H9 (cell line): ENCODE data around the gene KCNJ13. TPM values are rescaled to one million over a fixed set of nuclear protein-coding genes. Genes with fewer than 3 reads are reported as not detected.
A peak's percentile ranks its signal among the peaks of the same experiment; 100 is the strongest.

Source experiments
- DNase-seq: peaks from one replicate; pipeline ENCODE4 v3.0.0-alpha.2; 2017
- H2AFZ ChIP-seq: one replicate; pipeline ENCODE4 v1.6.1; 2013; ENCODE audit warnings: mild to moderate bottlenecking, low read length, control low read depth, moderate library complexity
- H2AK5ac ChIP-seq: 2 replicates; pipeline ENCODE4 v1.6.1; 2013; ENCODE audit warnings: low read length, control low read depth, mixed read lengths; ENCODE audit not compliant: insufficient read length
- H2BK120ac ChIP-seq: one replicate; pipeline ENCODE4 v1.6.1; 2013; ENCODE audit warnings: low read depth, mild to moderate bottlenecking, low read length, control low read depth, inconsistent platforms; ENCODE audit not compliant: poor library complexity, severe bottlenecking
- H2BK12ac ChIP-seq: 2 replicates; pipeline ENCODE4 v1.6.1; 2013; ENCODE audit warnings: low read length, control low read depth, mixed read lengths, low read depth; ENCODE audit not compliant: insufficient read length
- H2BK15ac ChIP-seq: 2 replicates; pipeline ENCODE4 v1.6.1; 2013; ENCODE audit warnings: low read depth, low read length, control low read depth
- H2BK20ac ChIP-seq: one replicate; pipeline ENCODE4 v1.6.1; 2013; ENCODE audit warnings: low read depth, mild to moderate bottlenecking, low read length, control low read depth, inconsistent platforms; ENCODE audit not compliant: poor library complexity, severe bottlenecking
- H2BK5ac ChIP-seq: 2 replicates; pipeline ENCODE4 v1.6.1; 2013; ENCODE audit warnings: low read length, control low read depth, mixed read lengths; ENCODE audit not compliant: insufficient read length
- H3K14ac ChIP-seq: 2 replicates; pipeline ENCODE4 v1.6.1; 2013; ENCODE audit warnings: low read length, control low read depth; ENCODE audit not compliant: insufficient read depth
- H3K18ac ChIP-seq: 2 replicates; pipeline ENCODE4 v1.6.1; 2013; ENCODE audit warnings: low read depth, mild to moderate bottlenecking, mixed read lengths, low read length, control low read depth; ENCODE audit not compliant: insufficient read length
- H3K23ac ChIP-seq: 2 replicates; pipeline ENCODE4 v1.6.1; 2013; ENCODE audit warnings: low read length, control low read depth, mixed read lengths, low read depth; ENCODE audit not compliant: insufficient read length
- H3K23me2 ChIP-seq: 2 replicates; pipeline ENCODE4 v1.6.1; 2013; ENCODE audit warnings: low read depth, mild to moderate bottlenecking, mixed read lengths, low read length, control low read depth; ENCODE audit not compliant: insufficient read length, poor library complexity, severe bottlenecking
- H3K27ac ChIP-seq: 2 replicates; pipeline ENCODE4 v1.5.1; 2013; ENCODE audit warnings: low read length, control low read depth, mixed read lengths, low read depth; ENCODE audit not compliant: insufficient read length
- H3K27me3 ChIP-seq: 2 replicates; pipeline ENCODE4 v1.6.1; 2013; ENCODE audit warnings: low read length, control low read depth, inconsistent platforms; ENCODE audit not compliant: insufficient read depth
- H3K4ac ChIP-seq: 2 replicates; pipeline ENCODE4 v1.6.1; 2013; ENCODE audit warnings: low read depth, mild to moderate bottlenecking, control low read depth, inconsistent platforms, low read length, moderate library complexity
- H3K4me1 ChIP-seq: 2 replicates; pipeline ENCODE4 v1.6.1; 2013; ENCODE audit warnings: low read length, control low read depth, inconsistent platforms; ENCODE audit not compliant: insufficient read depth
- H3K4me2 ChIP-seq: 2 replicates; pipeline ENCODE4 v1.6.1; 2013; ENCODE audit warnings: low read length, control low read depth, mixed read lengths; ENCODE audit not compliant: insufficient read length, insufficient read depth
- H3K56ac ChIP-seq: 2 replicates; pipeline ENCODE4 v1.6.1; 2013; ENCODE audit warnings: low read depth, mild to moderate bottlenecking, mixed read lengths, low read length, control low read depth; ENCODE audit not compliant: insufficient read length
- H3K79me1 ChIP-seq: 2 replicates; pipeline ENCODE4 v1.6.1; 2013; ENCODE audit warnings: low read depth, mild to moderate bottlenecking, moderate library complexity, low read length, control low read depth, inconsistent platforms; ENCODE audit not compliant: insufficient read depth, poor library complexity, severe bottlenecking
- H3K79me2 ChIP-seq: 2 replicates; pipeline ENCODE4 v1.6.1; 2013; ENCODE audit warnings: low read length, control low read depth, inconsistent platforms; ENCODE audit not compliant: insufficient read depth
- H3K9ac ChIP-seq: 2 replicates; pipeline ENCODE4 v1.6.1; 2013; ENCODE audit warnings: low read length, control low read depth, mixed read lengths; ENCODE audit not compliant: insufficient read length; ENCODE audit errors: extremely low read depth
- H3K9me3 ChIP-seq: one replicate; pipeline ENCODE4 v1.6.1; 2013; ENCODE audit warnings: low read depth, low read length, inconsistent platforms; ENCODE audit not compliant: control insufficient read depth
- H3T11ph ChIP-seq: one replicate; pipeline ENCODE4 v1.6.1; 2013; ENCODE audit warnings: mild to moderate bottlenecking, low read length, control low read depth, inconsistent platforms
- H4K20me1 ChIP-seq: one replicate; pipeline ENCODE4 v1.6.1; 2013; ENCODE audit not compliant: control insufficient read depth, insufficient read length, insufficient read depth
- H4K5ac ChIP-seq: 2 replicates; pipeline ENCODE4 v1.6.1; 2013; ENCODE audit warnings: low read depth, mild to moderate bottlenecking, mixed read lengths, low read length, control low read depth; ENCODE audit not compliant: insufficient read length
- H4K8ac ChIP-seq: replicated peaks from 2 replicates; pipeline ENCODE4 v1.6.1; 2013; ENCODE audit warnings: low read length, control low read depth, mixed read lengths, low read depth; ENCODE audit not compliant: insufficient read length
- H4K91ac ChIP-seq: 2 replicates; pipeline ENCODE4 v1.6.1; 2013; ENCODE audit warnings: low read depth, mild to moderate bottlenecking, moderate library complexity, mixed read lengths, low read length, control low read depth; ENCODE audit not compliant: insufficient read length
- H3K27ac Mint-ChIP-seq, 3 experiments: 2 replicates in 2 of 3; 3 replicates in 1 of 3; pipeline ENCODE4 v1.8.0; 2020 to 2021; ENCODE audit warnings: mixed read lengths in 3 of 3, mild to moderate bottlenecking in 1 of 3, moderate library complexity in 1 of 3
- H3K27me3 Mint-ChIP-seq: 2 replicates; pipeline ENCODE4 v1.8.0; 2021; ENCODE audit warnings: low read depth, mild to moderate bottlenecking, moderate library complexity, mixed read lengths
- H3K36me3 Mint-ChIP-seq, 3 experiments: 2 replicates in 2 of 3; 3 replicates in 1 of 3; pipeline ENCODE4 v1.8.0; 2020 to 2021; ENCODE audit warnings: low read depth in 3 of 3, mixed read lengths in 3 of 3; ENCODE audit not compliant: insufficient read depth in 1 of 3
- H3K4me1 Mint-ChIP-seq, 2 experiments: 2 replicates each; pipeline ENCODE4 v1.8.0; 2020; ENCODE audit warnings: mixed read lengths in 2 of 2
- H3K4me3 Mint-ChIP-seq, 2 experiments: 2 replicates in 1 of 2; 3 replicates in 1 of 2; pipeline ENCODE4 v1.8.0; 2020 to 2021; ENCODE audit warnings: mild to moderate bottlenecking in 2 of 2, mixed read lengths in 2 of 2, moderate library complexity in 1 of 2
- H3K9me3 Mint-ChIP-seq, 2 experiments: 2 replicates in 1 of 2; 3 replicates in 1 of 2; pipeline ENCODE4 v1.8.0; 2020; ENCODE audit warnings: mild to moderate bottlenecking in 2 of 2, mixed read lengths in 2 of 2, moderate library complexity in 1 of 2
- CTCF ChIP-seq: fragments of 200-600 bp; sonication (generic); conservative IDR thresholded peaks from 3 replicates; pipeline ENCODE4 v1.8.0; 2021; ENCODE audit warnings: antibody characterized with exemption, mild to moderate bottlenecking
- WGBS: extraction: QIAGEN DNeasy Blood & Tissue Kit; methylation state at CpG from one replicate; pipeline ENCODE4 v1.1.7; 2013; ENCODE audit warnings: missing lambda C conversion rate, low lambda C conversion rate, mixed read lengths; ENCODE audit not compliant: insufficient read length; ENCODE audit errors: extremely low coverage; 5-methylcytosine and 5-hydroxymethylcytosine counted together
- total RNA-seq: library from RNA; stranded (reverse); gene quantifications from 2 replicates; pipeline ENCODE4 v1.2.1, GENCODE V29; 2021

KCNJ13 gene
- total RNA-seq, 1 experiment from 2014 or later, result not detected

- H3K27ac Mint-ChIP-seq, result peak overlapping the region in 1 of 3 experiments; percentile 7; a peak in 3 of 7 replicates
- Histone ChIP-seq H3K27ac (no peak overlapping the region), H2BK20ac (no peak overlapping the region)
These were observed 4.5 kb downstream of the KCNJ13 start for GRCh38 chr2:232771870-232772269.

More at GRCh38 chr2:232771870-232772269, 4.5 kb downstream of the KCNJ13 start:
- Histone ChIP-seq H3K18ac (no peak overlapping the region), H4K8ac (no peak overlapping the region), H3K79me2 (no peaks in the 10 kb centered on the region), H2BK120ac (no peak overlapping the region), H2BK15ac (no peak overlapping the region), H3K79me1 (no peaks in the 10 kb centered on the region), H3K27me3 (no peaks in the 10 kb centered on the region), H3K56ac (no peak overlapping the region), H2AFZ (no peak overlapping the region), H4K5ac (no peak overlapping the region), H2AK5ac (no peak overlapping the region), H3K4ac (no peak overlapping the region), H3K9ac (no peak overlapping the region), H2BK5ac (no peak overlapping the region), H3K4me1 (no peaks in the 10 kb centered on the region), H3K23me2 (no peaks in the 10 kb centered on the region), H3K9me3 (no peaks in the 10 kb centered on the region), H3K4me2 (no peak overlapping the region), H2BK12ac (no peak overlapping the region), H4K20me1 (no peaks in the 10 kb centered on the region), H3K23ac (no peak overlapping the region), H3T11ph (no peak overlapping the region), H4K91ac (no peak overlapping the region), H3K14ac (no peak overlapping the region)
- DNase-seq, result no peak
- Mint-ChIP-seq H3K36me3 (peaks cover 5 to 25% (median 14%) of the 10 kb centered on the region in 3 experiments; a peak in 4 of 7 replicates), H3K27me3 (no peaks in the 10 kb centered on the region), H3K4me1 (peaks cover 6 to 15% of the 10 kb centered on the region in 2 experiments), H3K9me3 (no peaks in the 10 kb centered on the region), H3K4me3 (no peak overlapping the region)
- no CpG with 5 or more reads among the region's 1 CpG for whole genome bisulfite sequencing
- no peak for TF ChIP-seq CTCF
